ENCODE results near the gene POLR2L.
A peak's percentile ranks its signal among the peaks of the same experiment; 100 is the strongest.

POLR2L gene

DNA sequence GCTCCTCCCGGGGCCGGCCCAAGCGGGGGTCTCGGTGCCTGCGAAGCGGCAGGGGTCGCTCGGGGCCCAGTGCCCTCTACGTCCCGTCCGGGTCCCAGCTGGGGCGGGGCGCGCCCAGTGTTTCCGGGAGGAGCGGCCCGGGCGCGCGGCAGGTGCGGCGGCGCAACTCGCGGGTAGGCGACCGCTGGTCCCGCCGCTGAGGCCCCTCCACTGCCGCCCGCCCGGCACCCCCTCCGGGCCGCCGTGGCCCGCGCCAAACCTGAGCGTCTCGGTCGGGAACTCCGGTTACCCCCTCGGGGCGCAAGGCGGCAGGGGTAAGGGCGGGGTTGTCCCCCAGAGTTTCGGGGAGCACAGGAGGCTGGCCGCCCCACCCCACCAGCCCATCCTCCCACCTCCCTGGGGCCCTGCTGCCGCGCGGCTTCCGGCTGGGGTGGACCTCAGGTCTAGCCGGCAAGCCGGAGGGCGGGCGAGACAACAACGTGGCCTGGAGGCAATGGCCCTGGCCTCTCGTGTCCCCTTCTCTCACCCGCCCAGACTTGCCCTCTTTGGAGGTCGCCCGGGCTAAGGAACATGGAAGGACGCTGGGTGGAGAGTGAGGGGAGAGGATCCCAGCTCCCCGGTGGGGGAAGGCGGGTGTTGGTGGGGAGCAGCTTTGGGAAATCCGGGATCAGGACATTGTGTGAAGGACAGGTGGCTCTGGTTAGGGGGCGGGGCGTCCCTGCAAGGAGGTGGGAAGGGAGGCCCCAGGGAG lies 15.0 kb downstream of the POLR2L start:
- H3K4me3 ChIP-seq (ENCODE audit: low read length): peak overlapping the region; percentile 66; the same call in 1 of the 2 replicates
- TF ChIP-seq ZNF274 (IDR thresholded peaks at IDR 0.05; ENCODE audit: low read depth, low read length): no peak

DNA sequence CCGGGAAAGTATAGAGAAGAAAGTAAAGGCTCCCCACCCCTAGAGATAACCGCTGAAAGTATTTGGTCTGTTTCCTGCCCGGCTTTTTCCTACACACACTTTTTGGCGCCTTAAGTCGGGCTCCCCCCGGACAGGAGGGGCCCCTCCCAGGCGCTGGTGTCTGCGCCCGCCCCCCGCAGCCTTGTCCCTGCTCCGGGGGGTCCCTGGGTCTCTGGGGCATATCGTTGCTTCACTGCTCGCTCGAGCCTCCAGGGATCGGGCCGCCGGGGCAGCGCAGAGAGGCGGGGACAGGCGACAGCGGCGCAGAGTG lies 15.5 kb downstream of the POLR2L start:
- TF ChIP-seq ZNF274 (IDR thresholded peaks at IDR 0.05; ENCODE audit: low read depth, low read length): no peak

DNA sequence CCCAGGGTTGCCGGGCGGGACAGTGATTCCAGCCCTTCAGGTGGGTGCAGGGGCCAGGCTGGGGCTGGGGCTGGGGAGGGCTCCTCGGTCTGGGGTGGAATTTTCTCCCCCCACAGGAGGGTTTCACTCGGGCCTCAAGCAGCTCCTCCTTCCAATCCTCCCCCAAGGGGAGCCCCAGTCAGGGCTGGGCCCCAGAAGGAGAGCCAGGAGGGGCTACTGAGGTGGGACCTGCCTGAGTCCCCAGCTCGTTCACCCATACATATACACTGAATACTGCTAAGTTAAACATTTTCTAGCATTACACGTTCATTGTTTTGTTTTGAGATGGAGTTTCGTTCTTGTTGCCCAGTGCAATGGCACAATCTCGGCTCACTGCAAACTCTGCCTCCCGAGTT lies 16.1 kb downstream of the POLR2L start:
- no peak for TF ChIP-seq ZNF274 (IDR thresholded peaks at IDR 0.05; ENCODE audit: low read depth, low read length)
- no peak overlapping the region; the same call in 1 of the 2 replicates for H3K4me3 ChIP-seq (ENCODE audit: low read length)

More for the DNA sequence above, 15.5 kb downstream of the POLR2L start:
- peak overlapping the region; percentile 66; the same call in 1 of the 2 replicates for H3K4me3 ChIP-seq (ENCODE audit: low read length)

DNA sequence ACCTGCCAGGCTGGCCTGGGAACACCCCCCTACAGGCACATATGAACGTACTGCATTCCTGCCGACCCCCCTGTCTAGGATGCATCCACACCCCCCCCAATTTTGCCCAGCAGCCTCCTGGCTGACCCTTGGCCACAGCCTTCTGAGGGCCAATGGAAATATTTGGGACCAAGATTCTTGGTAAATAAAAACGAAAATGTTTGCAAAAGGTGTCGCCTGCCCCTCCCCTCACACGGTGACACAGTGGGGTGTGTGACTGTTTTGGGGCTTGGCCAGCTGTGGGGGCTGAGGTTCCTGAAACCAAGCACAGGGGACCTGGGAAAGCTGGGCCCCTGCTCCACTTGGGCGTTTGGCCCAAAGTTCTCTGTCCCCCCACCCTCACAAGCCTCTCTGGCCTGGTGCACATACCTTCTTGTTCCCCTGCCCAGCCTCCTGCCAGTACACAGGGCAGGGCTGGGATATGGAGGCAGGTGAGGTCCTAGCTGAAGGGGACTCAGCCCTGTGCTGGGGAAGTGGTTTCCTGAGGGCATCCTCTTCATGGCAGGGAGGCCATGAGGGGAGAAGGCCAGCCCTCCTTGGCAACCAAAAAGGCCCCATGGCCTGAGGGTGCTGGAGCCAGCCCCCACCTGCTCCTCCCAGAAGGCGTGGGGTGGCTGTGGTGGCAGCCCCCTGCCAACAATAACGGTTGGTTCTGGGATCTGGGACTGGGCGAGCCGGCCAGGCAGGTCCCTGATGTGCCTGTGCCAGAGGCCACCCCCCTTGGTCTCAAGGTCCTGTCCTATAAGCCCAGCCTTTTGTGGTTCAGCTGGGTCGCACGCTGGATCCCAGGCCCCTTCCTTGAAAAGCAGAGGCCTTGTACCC lies 16.7 kb downstream of the POLR2L start:
- H3K4me3 ChIP-seq (ENCODE audit: low read length): no peak overlapping the region
- no peak for TF ChIP-seq ZNF274 (IDR thresholded peaks at IDR 0.05; ENCODE audit: low read depth, low read length)

DNA sequence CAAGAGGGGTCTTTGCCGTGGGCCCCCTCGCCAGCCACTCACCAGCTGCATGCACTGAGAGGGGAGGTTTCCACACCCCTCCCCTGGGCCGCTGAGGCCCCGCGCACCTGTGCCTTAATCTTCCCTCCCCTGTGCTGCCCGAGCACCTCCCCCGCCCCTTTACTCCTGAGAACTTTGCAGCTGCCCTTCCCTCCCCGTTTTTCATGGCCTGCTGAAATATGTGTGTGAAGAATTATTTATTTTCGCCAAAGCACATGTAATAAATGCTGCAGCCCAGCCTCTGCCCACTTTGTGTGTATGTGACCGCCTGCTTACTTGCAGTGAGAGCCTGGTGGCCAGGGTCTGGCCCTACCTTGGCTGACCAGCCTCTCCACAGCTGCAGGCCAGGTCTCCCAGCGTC lies 17.4 kb downstream of the POLR2L start:
- no peak for TF ChIP-seq ZNF274 (IDR thresholded peaks at IDR 0.05; ENCODE audit: low read depth, low read length)
- no peak overlapping the region for H3K4me3 ChIP-seq (ENCODE audit: low read length)

DNA sequence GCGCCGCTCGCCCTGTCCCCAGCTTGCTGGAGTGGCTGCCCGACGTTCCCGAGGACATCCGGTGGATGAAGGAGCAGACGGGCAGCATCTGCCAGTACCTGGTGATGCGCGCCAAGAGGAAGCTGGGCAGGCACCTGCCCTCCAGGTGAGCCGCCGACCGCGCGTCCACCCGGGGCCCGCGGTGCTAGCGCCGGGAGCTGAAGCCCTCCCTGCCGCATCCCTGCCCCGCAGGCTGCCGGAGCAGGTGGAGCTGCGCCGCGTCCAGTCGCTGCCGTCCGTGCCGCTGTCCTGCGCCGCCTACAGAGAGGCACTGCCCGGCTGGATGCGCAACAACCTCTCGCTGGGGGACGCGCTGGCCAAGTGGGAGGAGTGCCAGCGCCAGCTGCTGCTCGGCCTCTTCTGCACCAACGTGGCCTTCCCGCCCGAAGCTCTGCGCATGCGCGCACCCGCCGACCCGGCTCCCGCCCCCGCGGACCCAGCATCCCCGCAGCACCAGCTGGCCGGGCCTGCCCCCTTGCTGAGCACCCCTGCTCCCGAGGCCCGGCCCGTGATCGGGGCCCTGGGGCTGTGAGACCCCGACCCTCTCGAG lies 17.9 kb downstream of the POLR2L start:
- no peak for TF ChIP-seq ZNF274 (IDR thresholded peaks at IDR 0.05; ENCODE audit: low read depth, low read length)
- no peak overlapping the region for H3K4me3 ChIP-seq (ENCODE audit: low read length)

DNA sequence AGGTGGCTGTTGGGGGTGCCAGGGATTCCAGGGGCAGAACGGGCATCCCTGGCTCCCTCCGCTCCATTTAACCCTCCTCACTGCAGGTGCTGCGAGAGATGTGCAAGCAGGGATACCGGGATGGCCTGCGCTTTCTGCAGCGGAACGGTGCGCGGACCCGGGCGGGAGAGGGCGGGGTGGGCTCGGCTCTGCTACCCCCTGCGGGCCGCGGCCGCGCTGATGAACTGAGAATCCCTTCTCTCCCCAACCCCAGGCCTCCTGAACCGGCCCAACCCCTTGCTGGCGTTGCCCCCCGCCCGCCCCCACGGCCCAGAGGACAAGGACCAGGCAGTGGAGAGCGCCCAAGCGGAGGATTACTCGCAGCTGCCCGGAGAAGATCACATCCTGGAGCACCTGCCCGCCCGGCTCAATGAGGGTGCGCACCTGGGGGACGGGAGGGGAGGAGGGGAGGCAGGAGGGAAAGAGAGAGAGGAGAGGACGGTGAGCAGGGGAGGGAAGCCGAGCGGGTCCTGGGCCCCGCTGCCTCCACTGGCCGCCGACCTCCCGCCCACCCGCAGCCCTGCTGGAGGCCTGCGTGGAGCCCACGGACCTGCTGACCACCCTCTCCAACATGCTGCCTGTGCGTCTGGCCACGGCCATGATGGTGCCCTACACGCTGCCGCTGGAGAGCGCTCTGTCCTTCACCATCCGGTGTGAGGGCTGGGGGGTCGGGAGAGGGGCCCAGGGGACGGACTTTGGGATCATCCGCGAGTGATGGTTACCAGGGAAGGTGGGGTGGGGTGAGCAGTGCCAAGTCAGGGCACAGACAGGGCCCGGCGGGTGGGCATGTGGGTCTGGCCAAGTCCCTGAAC lies 18.7 kb downstream of the POLR2L start:
- TF ChIP-seq ZNF274 (IDR thresholded peaks at IDR 0.05; ENCODE audit: low read depth, low read length): no peak

DNA sequence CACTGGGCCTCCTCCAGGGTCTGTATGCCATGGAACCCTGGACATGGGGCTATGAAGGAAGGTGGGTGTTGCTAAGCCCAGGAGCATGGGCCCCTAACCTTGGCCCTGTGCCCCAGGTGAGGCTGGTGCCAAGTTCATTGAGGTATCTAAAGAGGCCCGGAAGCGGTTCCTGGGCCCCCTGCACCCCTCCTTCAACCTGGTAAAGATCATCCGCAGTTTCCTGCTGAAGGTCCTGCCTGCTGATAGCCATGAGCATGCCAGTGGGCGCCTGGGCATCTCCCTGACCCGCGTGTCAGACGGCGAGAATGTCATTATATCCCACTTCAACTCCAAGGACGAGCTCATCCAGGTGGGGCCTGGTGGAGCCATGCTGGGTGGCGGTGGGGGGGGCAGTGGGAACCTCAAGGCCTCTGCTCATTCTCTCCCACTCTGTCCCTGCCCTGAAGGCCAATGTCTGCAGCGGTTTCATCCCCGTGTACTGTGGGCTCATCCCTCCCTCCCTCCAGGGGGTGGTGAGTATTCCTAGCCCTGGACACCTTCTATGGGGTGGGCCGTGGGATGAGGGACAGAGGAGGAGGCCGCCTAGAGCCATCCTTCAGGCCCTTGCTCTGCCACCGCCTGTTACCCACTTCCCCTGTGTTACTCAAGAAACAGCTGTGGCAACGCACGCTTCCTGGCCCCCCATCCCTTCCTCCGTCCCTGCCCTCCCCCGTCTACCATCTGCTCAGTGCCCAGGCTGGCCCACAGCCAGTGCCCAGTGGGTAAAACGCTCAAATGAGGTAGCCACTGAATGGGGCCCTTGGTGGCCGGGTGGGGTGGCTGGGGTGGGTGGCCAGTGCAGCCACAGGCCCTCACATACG lies 20.6 kb downstream of the POLR2L start:
- H3K4me3 ChIP-seq (ENCODE audit: low read length): no peak overlapping the region
- TF ChIP-seq ZNF274 (IDR thresholded peaks at IDR 0.05; ENCODE audit: low read depth, low read length): no peak

More for the DNA sequence above, 18.7 kb downstream of the POLR2L start:
- H3K4me3 ChIP-seq (ENCODE audit: low read length): no peak overlapping the region

DNA sequence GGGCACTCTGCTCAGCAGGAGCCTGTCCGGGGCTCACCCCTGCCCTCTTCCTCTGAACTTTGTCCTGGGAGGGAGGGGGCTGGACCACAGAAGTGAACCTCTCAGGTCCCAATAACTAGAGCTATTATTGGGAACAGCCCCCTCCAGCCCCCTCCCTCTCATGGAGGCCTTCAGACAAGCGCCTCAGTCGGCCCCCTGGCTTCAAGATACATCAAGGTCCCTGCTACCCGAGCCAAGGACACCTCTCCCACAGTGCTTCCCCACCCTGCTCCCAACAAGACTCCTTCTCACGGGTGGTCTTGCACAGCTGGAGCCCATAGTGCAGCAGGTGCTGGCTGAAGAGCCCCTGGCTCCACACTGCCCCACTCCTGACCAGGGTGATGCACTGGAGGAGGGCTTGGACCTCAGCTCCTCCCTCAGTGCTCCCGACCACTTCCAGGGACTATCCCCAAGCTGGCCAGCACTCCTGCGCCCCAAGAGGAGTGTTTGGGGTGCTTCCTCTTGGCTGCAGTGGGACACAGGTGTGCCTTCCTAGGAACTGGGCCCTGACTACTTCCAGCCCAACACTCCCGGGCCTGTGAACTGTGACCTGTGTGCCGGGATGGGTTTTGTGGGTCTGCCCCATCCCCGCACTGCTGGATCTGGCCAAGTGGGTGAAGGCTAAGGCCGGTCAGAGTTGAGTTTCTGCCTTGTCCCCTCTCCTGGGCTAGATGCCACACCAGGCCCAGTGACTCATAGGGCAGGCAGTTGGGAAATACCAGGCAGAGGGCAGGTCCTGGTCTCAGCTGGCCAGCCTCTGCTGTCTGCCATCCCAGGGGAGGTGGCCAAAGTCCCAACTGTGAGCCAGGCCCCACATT lies 21.4 kb downstream of the POLR2L start:
- no peak for TF ChIP-seq ZNF274 (IDR thresholded peaks at IDR 0.05; ENCODE audit: low read depth, low read length)

DNA sequence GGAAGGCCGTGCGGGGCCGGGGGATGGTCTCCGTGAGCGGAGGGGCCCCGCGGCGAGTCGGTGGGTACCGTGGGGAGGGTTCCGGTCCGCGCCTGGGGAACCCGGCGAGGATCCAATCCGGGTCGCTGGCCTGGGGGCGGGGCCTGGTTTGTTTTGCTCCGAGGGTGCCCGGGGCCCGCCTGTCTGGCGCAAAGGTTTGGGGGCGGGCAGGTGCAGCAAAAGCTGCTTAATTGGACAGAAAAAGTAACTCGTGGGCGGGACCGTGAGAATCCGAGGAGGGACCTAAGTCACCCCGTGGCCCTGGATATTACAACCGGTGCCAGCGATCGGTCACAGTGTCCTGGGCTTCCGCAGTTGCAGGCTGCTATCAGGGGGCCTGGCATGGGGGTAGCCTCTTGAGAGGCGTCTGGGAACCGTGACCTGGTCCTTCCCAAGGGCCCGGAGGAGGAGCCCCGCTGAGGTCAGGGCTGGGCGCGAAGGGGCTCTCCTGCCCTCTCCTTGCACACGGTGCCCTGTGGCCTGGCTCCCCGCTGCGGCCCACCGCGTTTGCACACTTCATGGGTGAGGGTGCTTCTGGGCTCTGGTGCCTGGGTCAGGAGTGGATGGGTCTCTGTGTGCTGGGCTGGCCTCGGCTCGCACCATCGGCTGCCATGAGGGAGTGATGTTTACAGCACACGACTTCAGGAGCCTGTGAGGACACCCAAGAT lies 22.2 kb downstream of the POLR2L start:
- TF ChIP-seq ZNF274 (IDR thresholded peaks at IDR 0.05; ENCODE audit: low read depth, low read length): no peak
- peak overlapping the region; percentile 91; the same call in 1 of the 2 replicates for H3K4me3 ChIP-seq (ENCODE audit: low read length)

More for the DNA sequence above, 21.4 kb downstream of the POLR2L start:
- peak overlapping the region; percentile 91; the same call in 1 of the 2 replicates for H3K4me3 ChIP-seq (ENCODE audit: low read length)

DNA sequence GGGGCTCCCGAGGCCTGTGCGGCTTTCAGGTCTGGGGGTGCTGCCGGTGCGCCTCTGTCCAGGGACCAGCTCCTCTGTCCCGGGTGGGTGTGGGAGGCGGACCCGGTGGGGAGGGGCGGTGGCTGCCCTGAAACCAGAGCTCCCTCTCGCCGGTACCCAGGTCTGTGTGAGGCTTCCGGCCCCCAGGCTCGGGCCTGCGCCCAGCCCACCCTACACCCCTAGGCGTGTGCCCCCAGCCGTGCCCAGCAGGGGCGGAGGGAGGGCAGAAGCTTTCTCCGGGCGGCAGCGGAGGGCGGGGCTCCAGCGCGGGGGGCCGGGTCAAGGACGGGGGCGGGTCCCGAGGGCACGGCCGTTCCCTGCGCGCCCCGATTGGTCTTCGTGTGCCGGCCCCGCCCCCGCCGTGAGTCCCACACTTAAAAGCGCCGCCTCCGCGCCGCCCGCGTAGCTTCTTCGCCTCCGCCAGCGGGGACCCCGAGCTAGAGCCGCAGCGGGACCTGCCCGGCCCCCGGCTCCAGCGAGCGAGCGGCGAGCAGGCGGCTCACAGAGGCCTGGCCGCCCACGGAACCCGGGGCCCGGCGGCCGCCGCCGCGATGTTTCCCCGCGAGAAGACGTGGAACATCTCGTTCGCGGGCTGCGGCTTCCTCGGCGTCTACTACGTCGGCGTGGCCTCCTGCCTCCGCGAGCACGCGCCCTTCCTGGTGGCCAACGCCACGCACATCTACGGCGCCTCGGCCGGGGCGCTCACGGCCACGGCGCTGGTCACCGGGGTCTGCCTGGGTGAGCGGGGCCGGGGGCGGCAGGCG lies 23.0 kb downstream of the POLR2L start:
- no peak for TF ChIP-seq ZNF274 (IDR thresholded peaks at IDR 0.05; ENCODE audit: low read depth, low read length)

More for the DNA sequence above, 23.0 kb downstream of the POLR2L start:
- peak overlapping the region; percentile 91; the same call in 1 of the 2 replicates for H3K4me3 ChIP-seq (ENCODE audit: low read length)
